NCI-H2107 (cell line): ENCODE data around the gene ASCL2.

Experiments
- DNase-seq: peaks from one replicate; lab custom pipeline; 2025; lab: John Stamatoyannopoulos, UW

ASCL2 gene

DNA sequence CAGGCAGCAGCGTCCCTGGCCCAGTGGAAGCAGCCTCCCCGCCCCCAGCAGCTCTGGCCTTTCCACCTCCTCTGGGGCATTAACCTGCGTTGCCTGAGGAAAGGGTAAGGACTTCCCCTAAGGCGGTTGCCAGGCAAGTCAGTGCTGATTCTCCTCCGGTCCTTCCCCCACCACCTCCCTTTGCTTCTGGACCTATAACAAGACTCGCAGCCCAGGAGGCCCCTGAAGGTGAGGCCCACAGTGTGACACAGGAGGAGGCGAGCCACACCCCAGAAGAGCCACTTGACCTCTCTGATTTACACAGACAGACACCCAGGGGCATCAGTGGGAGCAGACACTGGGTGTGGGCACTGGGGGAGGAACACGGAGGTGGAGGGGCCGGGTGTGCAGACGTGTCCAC, 35.4 kb downstream of the ASCL2 start:
- no peak for DNase-seq

DNA sequence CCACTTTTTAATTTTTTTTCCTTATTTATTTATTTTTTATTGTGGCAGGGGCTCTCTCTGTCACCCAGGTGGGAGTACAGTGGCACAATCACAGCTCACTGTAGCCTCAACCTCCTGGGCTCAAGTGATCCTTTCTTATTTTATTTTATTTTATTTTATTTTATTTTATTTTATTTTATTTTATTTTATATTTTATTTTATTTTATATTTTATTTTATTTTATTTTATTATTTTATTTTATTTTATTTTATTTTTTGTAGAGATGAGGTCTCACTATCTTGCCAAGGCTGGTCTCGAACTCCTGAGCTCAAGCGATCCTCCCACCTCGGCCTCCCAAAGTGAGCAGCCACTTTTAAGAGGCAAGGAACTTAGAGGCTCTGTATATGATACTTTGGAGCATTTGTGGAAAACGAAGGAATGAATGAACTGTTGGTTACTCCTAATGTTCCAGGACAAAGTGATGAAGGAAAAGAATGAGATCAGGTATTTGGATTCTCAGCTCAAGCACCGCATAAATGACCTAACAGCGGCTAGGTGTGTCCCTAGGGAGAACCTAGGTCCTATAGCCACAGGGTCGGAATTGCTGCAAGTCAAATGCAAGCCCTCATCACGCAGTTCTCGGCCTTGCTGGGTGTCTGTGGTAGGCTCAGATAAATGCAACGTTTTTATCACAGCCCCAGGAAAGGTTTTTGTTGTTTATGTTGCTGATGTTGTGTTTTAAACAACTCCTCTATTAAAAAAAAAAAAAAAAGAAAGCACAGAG, 36.5 kb downstream of the ASCL2 start:
- DNase-seq = no peak

DNA sequence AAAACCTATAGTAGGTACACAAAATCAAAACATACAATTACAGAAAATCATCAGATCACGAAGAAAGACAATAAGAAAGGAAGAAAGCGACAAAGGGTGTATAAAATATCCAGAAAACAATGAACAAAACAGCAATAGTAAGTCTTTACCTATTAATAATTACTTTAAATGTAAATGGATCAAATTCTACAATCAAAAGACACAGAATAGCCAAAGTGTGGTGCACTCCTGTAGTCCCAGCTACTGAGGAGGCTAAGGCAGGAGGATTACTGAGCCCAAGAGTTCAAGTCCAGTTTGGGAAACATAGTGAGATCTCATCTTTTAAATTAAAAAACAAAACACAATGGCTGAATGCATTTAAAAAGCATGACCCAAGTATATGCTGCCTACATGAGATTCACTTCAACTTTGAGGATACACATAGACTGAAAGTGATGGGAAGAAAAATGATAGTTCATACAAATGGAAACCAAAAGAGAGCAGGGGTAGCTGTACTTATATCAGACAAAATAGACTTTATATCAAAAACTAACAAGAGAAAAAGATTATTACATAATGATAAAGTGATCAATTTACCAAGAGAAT, 40.6 kb downstream of the ASCL2 start:
- DNase-seq = no peak

DNA sequence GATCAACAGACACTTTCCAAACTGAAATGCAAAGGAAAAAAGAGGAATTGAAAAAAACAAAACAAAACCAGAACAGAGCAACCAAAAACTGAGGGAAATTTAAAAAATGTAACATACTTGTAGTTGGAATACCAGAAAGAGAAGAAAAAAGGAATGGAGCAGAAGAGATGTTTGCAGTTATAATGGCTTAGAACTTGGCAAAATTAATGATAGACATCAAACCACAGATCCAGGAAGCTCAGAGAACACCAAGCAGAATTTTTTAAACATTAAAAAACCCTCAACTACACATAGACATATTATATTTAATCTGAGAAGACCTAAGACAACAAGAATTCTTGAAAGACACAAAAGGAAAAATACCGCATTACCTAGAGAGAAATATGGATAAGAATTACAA, 46.1 kb downstream of the ASCL2 start:
- DNase-seq = no peak

DNA sequence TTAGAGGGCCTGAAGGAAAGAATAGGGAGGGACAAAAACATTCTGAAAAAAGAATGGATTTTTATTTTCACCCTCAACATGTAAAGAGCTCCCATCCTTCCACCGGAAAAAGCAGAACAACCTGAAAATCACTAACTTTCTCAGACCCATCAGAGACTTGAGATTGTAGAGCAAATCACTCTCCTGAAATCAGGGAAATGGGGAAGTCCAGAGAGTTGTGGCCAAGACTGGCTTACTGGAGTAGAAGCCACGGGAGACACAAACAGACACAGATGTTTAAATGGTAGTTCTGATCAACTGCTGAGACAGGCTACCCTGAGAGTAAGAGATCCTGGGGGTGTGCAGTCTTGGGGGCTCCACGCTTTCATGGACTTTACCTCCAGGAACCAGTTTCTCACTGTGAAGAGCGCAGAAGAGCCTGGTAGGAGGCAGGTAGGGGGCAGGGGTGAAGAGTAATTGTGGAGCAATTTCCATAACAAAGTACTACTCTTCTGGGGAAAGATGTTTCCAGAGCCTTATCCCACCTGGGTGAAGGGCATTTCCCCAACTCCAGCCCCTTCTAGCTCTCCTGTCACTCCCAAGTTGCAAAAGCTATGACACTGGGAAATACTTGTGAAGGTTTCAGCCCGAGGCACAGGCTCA, 47.1 kb downstream of the ASCL2 start:
- DNase-seq = no peak

DNA sequence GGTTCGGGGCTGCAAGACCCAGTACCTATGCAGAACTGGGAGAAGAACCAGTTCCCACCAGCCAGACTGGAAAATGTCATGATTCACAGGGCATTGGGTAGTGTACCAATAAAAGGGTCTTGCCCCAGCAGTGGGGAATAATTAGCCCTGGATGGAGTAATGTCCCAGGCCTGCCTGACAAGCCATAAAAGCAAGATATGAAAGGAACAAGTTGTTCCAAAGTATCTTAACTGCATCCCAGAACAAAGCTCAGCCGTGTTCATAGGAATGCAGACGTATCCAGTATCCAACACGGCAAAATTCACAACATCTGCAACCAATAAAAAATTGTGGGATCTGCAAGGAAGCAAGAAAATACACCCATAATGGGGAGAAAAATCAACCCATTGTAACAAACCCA, 47.9 kb downstream of the ASCL2 start:
- no peak for DNase-seq

DNA sequence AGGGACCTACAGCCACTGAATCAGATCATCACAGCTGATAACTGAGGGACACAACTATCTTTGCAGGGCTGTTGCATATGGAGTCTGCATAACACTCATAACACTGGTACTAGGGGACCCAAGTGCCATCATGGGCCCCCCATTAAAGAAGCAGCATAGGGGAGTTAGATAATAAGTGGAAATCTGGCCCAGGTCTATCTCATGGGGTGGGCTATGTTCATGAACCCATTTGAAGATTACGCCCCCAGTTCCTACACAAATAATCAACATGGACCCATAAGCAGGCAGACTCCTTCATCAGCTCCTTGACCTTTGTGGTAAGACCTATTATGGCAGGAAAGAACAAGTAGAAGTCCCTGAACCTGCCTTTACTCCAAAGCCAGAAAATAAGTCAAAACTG, 48.8 kb downstream of the ASCL2 start:
- no peak for DNase-seq

DNA sequence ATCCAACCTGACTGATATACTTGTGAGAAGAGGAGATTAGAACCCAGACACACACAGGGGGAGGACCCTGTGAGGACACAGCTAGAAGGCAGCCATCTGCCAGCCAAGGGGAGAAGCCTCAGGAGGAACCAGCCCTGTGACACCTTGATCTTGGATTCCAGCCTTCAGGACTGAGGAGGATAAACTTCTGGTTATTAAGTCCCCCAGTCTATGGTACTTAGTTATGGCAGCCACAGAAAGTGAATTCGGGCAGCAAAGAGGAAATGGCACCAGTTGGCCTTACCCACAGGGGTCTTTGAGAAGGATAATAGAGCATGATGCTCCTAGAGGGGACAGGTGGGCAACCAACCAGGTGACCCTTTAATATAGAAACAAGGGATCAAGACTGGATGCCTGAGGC, 49.4 kb downstream of the ASCL2 start:
- no peak for DNase-seq

DNA sequence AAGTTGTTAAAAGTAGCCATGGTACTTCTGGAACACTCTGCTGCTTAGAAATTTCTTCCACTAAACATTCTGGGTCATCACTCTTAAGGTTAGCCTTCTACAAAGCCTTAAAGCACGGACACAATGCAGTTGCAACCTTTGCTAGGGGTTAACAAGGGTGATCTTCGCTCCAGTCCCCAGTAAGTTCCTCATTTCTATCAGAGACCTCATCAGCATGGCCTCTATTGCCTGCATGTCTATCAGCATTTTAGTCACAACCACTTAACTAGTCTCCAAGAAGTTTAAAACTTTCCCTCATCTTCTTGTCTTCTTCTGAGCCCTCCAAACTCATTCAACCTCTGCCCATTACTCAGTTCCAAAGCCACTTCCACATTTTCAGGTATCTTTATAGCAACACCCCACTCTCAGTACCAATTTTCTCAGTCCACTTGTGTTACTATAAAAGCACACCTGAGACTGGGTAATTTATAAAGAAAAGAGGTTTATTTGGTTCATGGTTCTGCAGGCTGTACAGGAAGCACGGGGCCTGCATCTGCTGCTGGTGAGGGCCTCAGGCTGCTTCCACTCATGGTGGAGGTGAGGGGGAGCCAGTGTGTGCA, 50.1 kb downstream of the ASCL2 start:
- no peak for DNase-seq

DNA sequence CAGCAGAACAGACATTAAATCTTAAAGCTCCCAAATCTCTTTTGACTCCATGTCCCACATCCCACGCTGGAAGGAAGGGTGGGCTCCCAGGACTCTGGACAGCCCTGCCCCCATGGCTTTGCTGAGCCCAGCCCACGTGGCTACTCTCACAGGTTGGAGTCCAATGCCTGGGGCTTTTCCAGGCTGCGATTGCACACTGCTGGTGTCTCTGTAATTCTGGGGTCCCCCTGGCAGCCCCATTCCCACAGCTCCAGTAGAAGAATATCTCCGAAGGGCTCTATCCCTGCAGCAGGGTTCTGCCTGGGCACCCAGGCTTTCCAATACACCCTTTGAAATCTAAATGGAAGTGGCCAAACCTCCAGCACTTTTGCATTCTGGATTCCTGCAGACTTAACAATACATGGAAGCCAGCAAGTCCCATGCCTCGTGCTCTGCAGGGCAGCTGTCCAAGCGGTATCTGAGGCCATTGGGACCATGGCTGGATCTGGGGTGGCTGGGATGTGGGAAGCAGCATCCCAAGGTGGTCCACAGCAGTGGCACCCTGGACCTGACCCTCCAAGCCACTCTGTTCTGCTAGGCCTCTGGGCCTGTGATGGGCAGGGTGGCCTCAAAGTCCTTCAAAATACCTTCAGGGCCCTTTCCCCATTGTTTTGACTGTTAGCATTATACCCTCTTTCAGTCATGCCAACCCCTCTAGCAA, 50.9 kb downstream of the ASCL2 start:
- no peak for DNase-seq
